CD1c-positive myeloid dendritic cell (primary cell): Measurements from ENCODE around the gene DROSHA.
A peak's percentile ranks its signal among the peaks of the same experiment; 100 is the strongest.
"Not testable (repeated sequence)": the region's sequence is repeated elsewhere in the genome, so short reads cannot be mapped to it uniquely, and the experiment has no call there.

Experiments used
- DNase-seq: peaks from one replicate; pipeline ENCODE4 v3.0.0-alpha.2; 2016; ENCODE audit errors: extremely low spot score

The DROSHA gene

GRCh38 chr5:31378838-31379237, 153.1 kb downstream of the DROSHA start:
- no peak for DNase-seq

- no peak for DNase-seq
These were observed 153.8 kb downstream of the DROSHA start for GRCh38 chr5:31378136-31378535.

- DNase-seq: no peak
These were observed 154.5 kb downstream of the DROSHA start for GRCh38 chr5:31377274-31377946.

DNA sequence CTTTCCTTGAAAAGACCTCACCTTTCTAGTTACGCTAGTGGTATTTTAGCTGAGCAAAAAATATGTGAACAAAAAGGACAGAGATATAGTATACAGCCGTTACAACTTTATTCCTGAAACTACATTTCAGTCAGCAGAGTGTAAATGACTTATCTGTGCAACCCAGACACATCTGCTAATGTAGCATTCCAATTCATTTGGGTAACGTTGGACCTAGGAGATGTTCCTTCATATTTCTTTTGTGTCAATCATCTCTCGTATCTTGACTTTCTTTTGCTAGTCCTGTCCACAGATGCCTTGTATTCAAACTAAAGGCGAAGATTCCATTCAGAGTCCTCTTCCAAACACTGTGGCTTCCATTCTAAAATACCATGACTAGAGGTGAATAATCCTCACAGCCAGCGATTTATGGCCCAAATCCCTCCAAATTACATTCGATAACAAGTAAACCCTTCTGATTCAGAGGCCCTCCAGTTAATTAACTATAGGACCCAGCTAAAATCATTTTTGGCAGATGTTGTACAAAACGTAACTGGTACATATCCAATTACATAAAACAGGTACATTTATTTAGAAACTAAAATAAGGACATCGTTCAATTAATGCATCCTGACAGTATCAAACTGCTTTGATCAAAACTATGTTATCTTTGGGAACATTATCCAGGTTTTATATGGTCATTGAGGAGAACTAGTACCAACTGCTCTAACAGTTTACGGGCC, 155.7 kb downstream of the DROSHA start:
- DNase-seq: no peak

GRCh38 chr5:31372124-31372523, 159.8 kb downstream of the DROSHA start:
- no peak for DNase-seq

DNA sequence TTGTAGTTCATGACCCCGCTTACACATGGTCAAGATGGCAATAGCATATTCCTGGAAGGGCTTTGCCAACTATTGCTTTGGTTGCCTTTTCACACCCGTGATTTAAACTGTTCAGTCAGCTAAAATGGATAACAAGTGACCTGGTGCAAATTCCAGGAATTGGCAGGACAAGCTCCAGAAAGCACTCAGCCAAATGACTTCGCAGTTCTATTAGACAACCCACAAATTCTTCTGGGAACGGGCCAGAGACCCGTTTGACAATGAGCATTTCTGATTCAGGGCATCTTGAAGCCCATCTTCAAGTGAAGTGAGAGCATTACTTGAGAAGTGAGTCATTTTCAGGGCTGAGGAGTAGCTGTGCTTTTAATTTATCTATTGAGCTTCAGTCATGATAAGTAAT, 165.0 kb downstream of the DROSHA start:
- DNase-seq: no peak

- DNase-seq: no peak
These were observed 166.1 kb downstream of the DROSHA start for GRCh38 chr5:31365776-31366175.

- no peak for DNase-seq
These were observed 166.8 kb downstream of the DROSHA start for GRCh38 chr5:31364881-31365636.

DNA sequence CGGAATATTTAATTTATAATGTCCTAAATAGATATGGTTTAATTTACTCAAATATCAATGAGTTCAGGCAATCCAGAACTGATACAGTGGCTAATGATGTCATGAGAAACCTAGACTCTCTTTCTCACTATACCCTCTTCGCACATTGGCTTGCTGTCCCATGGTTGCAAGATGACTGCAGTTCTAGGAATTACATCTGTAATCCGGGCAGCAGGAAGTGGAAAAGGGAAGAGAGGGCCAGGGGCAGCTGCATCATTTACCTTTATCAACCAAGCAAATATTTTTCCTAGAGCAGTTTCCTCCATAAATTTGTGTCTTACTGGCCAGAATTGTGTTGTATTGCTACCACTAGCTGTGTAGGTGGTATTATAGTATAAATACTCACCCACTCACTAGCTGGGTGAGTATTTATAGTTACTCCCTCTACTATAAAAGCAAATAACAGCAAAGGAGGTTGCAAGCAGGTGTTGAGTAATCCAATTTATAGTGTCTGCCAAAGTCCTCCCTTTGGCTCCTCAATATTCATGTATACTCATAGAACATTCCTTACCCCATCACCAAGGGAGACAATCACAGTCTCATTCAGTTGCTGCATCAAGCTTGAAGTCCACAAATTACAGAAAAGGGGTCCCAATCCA, 168.8 kb downstream of the DROSHA start:
- DNase-seq: no peak

- DNase-seq: no peak
These were observed 169.4 kb downstream of the DROSHA start for GRCh38 chr5:31362529-31362900.

GRCh38 chr5:31361704-31362528, 170.0 kb downstream of the DROSHA start:
- not testable (repeated sequence) for DNase-seq

- no peak for DNase-seq
These were observed 170.7 kb downstream of the DROSHA start for GRCh38 chr5:31361234-31361633.

- DNase-seq: no peak
These were observed 172.1 kb downstream of the DROSHA start for GRCh38 chr5:31359839-31360238.

- DNase-seq: no peak
These were observed 174.9 kb downstream of the DROSHA start for GRCh38 chr5:31357038-31357437.

DNA sequence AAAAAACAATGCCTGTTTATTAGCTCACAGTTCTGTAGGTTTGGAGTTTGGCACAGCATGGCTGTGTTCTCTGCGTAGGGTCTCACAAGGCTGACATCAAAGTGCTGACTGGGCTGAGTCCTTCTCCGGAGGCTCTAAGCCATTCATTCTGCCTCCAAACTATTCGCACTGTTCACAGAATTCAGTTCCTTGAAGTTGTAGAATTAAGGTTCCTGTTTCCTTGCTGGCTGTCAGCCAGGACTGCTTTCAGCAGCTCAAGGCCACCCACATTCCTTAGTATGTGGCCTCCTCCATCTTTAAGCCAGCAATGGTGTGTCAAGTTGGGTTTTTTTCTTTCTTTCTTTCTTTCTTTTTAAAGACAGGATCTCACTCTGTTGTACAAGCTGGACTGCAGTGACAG, 176.6 kb downstream of the DROSHA start:
- DNase-seq: peak; percentile 4
